Activated T-helper 1 cell treated with anti-CD3 and anti-CD28 coated beads, Interleukin-2, amount 50 U/mL, for 16 hours (primary cell): ENCODE results near the gene MSTN.

Source experiments
- DNase-seq, 2 donors: peaks; one replicate each; pipeline ENCODE4 v3.0.0-alpha.2; 2020; ENCODE audit warnings: low read depth in 1 of 2, low spot score in 1 of 2

MSTN gene

GRCh38 chr2:190062601-190063000 is at the start of gene MSTN:
TSS of gene MSTN (minus strand) at chr2:190062729. CDS start at chr2:190062596, 133 bp downstream.
- no peak for DNase-seq

DNA sequence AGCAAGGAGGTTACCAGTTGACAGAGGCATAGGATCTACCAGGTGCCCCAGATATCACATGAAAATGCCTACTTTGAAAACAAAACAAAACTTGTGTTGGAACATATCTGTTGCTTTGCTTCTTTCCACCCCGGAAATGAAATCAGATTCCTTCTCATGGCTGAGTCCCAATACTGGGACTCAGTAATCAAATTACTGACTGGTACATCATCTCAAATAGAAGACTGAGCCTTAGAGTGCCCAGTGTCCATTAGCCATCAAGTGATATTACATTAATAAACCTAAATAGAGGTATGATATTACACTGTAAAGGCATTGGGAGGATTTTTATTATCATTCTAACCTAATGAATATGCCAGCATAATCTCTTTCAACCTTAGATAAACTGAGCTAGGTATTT is 48.6 kb upstream of the MSTN start:
- DNase-seq = no peak

- no peak for DNase-seq
Measured at GRCh38 chr2:190110699-190111098, 48.2 kb upstream of the MSTN start.

DNA sequence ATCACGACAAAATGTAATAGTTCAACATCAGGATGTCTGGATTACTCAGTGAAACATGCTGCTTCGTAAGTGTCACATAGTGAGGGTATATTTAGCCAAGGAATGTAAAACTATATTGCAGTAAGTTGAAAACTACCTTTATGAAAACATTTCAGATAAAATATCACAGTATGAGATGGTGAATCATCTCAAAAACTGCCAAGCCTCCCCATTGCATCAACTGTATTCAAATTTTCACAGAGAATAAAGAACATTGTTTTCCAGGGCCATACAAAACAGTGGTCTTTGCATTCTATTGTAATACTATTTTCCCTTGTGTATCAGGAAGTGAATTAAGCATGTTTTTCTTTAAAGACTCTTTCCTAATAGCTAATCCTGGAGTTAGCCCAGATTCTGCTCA is 47.6 kb upstream of the MSTN start:
- DNase-seq = no peak

GRCh38 chr2:190107409-190107808 is 44.9 kb upstream of the MSTN start:
- no peak for DNase-seq

DNA sequence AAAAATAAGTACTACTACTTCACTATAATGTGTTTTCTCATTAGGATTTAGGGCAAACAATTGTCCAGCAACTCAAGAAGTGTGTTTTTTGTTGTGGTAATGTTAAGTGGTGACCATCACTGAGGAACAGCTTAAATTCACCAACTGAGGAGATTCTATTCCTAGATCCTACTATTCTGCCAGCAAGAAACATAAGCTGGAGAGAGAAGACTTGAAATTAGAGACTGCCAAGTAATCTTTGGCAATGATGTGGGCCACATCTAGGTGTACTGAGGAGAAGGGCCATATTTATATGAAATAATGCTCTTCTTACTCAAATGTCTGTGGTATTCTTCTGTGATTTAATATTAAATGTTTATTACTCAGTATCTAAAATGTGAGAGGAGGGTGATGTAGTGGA is 44.3 kb upstream of the MSTN start:
- DNase-seq = no peak

DNA sequence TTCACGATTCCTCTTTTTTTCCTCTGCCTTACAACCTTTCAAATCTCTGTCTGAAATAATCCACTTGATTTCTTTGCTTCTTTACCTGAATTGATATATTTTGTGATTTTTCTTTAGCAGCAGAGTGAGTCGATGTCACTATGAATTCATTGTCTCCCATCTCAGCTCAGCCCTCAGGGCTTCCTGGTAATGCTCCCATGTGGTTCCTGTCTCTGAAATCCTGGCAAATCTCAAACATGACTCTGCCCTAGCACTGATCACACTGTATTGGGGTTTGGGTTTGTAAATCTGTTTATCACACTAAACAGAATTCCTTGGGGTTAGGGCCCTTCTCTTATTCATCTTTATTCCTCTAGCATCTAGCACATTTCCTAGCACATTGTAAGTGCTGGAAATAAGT is 43.0 kb upstream of the MSTN start:
- DNase-seq = no peak

GRCh38 chr2:190103144-190103543 is 40.6 kb upstream of the MSTN start:
- no peak for DNase-seq

GRCh38 chr2:190099890-190100697 is 37.6 kb upstream of the MSTN start:
- no peak for DNase-seq

GRCh38 chr2:190098851-190099250 is 36.3 kb upstream of the MSTN start:
- DNase-seq = no peak

DNA sequence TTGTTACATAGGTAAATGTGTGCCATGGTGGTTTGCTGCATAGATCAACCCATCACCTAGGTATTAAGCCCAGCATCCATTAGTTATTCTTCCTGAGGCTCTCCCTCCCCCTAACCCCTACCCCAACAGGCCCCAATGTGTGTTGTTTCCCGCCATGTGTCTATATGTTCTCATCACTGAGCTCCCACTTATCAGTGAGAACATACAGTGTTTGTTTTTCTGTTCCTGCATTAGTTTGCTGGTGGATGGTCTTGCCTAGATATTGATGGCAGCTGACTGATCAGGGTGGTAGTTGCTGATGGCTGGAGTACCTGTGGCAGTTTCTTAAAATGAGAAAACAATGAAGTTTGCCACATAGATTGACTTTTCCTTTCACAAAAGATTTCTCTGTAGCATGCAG is 34.6 kb upstream of the MSTN start:
- no peak for DNase-seq

DNA sequence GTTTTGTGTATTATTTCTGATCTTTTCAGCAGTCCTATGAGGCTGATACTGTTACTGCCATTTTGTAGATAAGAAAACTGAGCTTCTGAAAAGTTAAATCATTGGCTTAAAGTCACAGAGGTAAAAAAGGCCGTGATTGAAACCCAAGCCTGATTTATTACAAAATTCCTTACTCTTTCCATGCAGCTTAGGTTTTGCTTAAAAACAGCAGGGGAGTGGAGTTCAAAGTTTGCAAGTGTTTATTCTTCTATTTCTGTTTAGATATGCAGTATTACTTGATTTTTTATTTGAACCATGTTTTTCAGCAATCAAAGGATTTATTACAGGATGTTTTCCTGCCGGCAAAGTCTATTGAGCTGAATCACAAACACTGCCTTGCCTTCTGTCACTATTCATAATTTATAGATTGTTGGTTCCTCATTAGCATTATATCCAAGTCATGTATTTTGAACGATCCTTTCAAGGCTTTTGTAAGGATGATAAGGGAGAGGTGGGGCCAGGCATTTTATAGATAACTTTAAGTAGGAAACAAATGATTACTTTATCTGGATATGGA is 31.9 kb upstream of the MSTN start:
- no peak for DNase-seq

- no peak for DNase-seq
Measured at GRCh38 chr2:190093793-190094192, 31.3 kb upstream of the MSTN start.

DNA sequence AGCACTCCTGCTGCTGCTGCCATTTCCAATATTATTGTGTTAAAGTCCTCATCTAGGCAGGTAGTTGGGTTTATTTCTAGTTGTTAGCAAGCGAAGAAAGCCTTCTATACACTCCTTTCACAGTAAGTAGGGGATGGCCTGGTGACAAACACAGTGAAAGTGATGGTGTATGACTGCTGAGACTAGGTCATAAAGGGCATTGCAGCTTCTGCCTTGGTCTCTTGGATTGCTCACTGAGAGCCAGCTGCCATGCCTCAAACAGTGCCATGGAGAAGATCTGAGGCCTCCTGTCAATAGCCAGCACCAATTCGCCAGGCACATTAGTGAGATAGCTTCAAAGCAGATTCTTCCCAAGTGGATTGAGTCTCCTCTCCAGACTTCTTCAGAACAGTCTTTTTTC is 27.6 kb upstream of the MSTN start:
- DNase-seq = no peak

DNA sequence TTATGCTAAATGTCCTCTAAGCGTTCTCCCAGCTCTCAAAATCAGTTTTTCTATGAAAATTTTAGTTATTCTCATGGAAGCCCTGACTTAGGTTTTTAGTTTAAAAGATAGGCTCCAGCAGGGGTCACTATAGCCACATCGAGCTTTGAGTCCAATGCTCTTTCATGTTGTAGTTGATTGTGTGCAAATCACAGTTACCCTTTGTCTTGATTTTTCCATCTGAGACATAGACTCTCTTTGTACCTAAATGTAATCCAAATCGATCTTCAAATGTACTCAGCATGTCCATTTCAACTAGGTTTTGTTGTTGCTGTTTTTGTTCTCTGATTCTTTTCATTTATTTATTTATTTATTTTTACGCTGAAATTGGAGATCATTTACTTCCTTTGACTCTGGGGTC is 26.4 kb upstream of the MSTN start:
- DNase-seq = no peak

DNA sequence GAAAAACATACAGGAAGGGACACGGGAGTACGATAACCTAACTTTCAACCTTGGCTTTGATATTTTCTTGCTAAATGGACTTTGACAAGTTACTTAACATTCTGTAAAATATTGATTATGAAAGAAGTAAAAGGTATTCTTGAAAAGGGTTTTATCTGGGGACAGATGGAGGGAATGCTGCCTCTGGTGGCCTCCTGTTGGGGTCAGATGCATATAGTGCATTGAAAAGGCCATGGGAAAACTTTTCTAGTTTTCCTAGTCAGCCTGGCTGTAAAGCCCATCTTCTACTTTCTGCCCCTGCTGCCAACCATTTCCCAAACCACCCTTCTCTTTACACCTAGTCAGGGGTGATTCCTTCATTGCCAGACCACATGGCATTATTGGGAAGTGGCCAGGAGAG is 22.2 kb upstream of the MSTN start:
- no peak for DNase-seq

GRCh38 chr2:190082118-190082517 is 19.6 kb upstream of the MSTN start:
- DNase-seq = no peak

- no peak for DNase-seq
Measured at GRCh38 chr2:190080527-190081049, 18.1 kb upstream of the MSTN start.

GRCh38 chr2:190079160-190079559 is 16.6 kb upstream of the MSTN start:
- DNase-seq = no peak

DNA sequence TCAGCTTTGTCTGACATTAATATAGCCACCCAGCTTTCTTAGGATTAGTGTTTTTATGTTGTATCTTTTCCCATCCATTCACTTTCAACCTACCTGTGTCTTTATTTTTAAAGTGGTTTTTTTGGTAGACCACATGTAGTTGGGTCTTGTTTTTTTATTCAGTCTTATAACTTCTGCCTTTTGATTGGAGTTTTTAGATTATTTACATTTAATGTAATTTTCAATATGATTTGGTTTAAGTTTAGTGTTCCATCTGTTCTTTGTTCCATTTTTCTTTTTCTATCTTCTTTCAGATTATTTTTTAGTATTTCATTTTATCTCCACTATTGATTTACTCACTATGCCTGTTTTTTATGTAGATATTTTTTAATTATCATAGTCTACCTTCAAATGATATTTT is 13.1 kb upstream of the MSTN start:
- no peak for DNase-seq

DNA sequence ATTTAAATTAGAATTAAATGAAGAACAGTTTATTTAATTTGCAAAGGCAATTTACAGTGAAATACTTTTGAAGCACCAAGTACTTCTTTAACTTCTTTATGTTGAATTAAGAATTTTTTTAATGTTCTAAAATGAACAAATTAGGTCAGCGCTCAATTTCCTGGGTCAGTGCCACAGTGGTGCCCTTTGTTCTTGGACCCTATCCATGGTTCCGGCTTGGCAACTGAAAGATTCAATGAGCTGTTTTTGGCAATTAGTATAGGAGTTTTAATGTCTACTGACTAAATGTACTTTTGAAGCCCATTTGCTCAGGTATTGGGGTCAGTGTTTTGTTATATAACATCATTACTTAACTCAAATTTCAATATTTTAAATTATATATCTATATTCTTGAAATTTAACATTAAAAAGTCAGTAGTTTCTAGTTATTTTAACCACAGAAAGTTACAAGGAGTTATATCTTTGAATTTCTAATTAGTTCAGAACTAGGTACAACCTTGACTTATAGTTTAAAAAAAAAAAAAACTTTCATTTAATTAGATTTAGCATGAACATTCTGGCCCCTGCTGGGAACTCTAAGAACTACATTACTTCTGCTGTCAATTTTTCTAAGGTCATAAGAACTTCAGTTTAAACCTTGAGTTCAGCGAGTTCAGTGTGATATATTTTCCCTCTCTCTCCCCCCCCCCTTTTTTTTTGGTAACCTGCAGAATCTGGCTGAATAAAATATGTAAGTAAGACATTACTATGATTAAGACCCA is 7.6 kb upstream of the MSTN start:
- no peak for DNase-seq

DNA sequence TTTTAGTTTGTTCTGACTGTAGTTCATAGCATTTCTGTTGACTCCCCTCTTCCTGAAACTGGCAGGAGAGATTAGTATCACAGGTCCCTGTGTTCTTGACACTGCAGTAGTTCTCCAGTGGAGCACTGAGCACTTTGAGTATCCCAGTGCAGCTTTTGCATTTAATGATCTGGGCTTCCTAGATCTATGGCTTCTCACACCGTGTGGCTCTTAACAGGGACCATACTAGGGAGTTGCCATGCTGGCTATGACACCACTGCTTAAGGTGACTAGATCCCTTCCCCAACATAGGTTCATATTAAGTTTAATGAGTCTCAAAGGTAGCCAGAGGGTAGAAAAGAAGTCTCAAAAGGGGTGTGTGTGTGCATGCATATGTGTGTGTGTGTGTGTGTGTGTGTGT is 6.2 kb upstream of the MSTN start:
- DNase-seq = no peak
